ENCODE results near the gene PNPLA7.

Gene PNPLA7

DNA sequence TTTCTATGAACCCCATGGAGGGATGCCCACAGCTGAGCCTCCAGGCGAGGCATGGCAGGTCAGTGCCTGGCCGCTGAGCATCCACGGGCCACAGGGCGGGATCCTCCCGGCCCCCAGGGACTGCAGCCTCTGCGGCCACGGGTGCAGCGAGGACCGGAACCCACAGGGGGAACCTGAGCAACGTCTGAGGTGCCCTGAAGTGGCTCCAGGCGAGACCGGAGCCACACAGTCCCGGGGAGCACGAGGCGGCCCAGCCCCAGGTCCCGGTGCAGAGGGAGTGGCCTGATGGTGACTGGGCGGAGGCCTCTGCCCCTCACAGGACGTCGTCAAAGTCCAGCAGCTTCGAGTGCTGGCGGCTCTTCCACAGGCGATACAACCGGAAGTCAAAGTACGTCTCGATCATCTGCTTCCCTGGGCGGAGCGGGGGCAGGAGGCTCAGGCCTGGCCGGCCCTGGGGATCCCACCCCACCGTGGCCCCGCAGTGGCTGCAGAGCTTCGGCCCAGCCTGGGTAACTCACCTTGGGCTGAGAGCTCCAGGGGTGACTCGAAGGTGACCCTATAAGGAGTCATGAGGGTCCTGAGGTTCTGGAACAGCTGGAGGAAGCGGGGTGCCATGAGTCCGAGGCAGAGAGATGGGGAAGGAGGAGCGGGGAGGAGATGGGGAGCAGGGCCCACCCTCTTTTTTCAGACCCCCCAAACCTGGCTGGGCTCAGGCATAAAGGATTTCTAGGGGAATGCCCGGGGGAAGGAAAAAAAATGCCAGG is 100.9 kb downstream of the PNPLA7 start:
- DNase-seq: no peak
- intact Hi-C loops (cut with DNase I): no loop called here

- DNase-seq: no peak
- intact Hi-C loops (cut with DNase I): no loop called here
Measured at GRCh38 chr9:137448602-137448962, 101.6 kb downstream of the PNPLA7 start.

- DNase-seq: peak in 7 of 42 donors; percentile 38 to 59 (median 48)
- intact Hi-C loops (cut with DNase I): no loop called here
Measured at GRCh38 chr9:137447722-137448601, 102.2 kb downstream of the PNPLA7 start.

- DNase-seq: peak in 4 of 42 donors; percentile 19 to 60 (median 35)
- intact Hi-C loops (cut with DNase I): no loop called here
Measured at GRCh38 chr9:137446851-137447471, 103.2 kb downstream of the PNPLA7 start.

GRCh38 chr9:137445930-137446431 is 104.2 kb downstream of the PNPLA7 start:
- no peak for DNase-seq

DNA sequence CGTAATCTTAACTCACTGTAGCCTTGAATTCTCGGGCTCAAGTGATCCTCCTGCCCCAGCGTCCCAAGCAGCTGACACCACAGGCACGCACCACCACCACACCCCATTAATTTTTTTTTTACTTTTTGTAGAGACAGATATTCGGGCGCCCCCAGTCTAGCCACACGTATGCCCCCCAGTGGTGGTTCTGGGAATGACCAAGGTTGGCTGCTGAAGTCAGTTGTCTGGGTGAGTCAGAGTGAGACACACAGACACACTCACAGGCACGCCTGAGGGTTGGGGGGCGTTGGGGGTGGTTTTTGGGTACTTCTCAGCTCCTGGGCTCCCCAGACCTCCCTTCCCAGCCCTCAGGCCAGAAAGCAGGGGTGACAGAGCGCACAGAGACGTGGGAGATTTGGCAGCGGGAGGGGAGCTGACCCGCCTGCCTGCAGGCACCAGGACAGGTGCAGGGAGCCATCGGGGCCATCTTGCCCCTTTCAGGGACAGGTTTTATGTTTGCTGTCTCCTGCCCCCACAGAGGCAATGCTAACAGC is 104.9 kb downstream of the PNPLA7 start:
- intact Hi-C loops (cut with DNase I): no loop called here

More at GRCh38 chr9:137445930-137446431, 104.2 kb downstream of the PNPLA7 start:
- intact Hi-C loops (cut with DNase I): no loop called here

DNA sequence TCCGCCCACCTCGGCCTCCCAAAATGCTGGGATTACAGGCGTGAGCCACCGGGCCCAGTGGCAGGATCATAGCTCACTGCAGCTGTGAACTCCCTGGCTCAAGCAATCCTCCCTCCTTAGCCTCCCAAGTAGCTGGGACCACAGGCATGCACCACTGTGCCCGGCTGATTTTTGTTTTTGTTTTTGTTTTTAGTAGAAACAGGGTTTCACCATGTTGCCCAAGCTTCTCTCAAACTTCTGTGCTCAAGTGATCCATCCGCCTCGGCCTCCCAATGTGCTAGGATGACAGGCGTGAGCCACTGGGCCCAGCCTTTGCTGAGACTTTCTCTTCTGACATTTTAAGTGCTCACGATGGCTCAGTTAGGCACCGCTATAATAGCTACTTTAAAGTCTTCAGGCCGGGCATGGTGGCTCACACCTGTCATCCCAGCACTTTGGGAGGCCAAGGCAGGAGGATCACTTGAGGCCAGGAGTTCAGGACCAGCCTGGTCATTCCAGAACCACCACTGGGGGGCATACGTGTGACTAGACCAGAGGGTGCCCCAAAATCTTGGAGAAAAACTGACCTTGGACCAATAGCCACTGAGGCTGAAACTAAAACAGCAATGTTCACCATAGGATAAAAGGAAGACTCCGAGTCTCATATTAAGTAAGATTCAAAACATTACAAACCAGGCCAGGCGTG is 106.0 kb downstream of the PNPLA7 start:
- intact Hi-C loops (cut with DNase I): no loop called here
- DNase-seq: no peak

More for the DNA sequence above, 104.9 kb downstream of the PNPLA7 start:
- DNase-seq: peak; percentile 61 to 91 (median 83)

DNA sequence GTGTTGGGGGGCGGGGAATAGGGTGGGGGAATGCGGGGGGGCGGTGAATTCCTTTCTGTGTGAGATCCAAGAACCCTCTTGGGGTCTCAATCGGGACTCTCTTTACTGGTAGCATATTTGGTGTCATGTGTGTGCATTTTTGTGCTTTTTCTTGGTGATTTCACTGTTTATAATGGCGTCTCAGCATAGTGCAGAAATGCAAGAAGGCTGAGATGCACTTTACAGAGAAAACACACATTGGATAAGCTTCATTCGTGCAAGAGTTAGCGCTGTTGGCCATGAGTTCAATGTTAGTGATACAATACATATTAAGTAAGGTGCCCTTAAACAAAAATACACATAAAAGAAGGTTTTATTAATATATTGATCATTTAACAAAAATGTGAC is 108.3 kb downstream of the PNPLA7 start:
- intact Hi-C loops (cut with DNase I): no loop called here
- DNase-seq: no peak

GRCh38 chr9:137441289-137441934 is 108.8 kb downstream of the PNPLA7 start, which contains the start of gene ENTPD8:
Gene ENTPD8 (minus strand): TSS chr9:137441357. CDS start chr9:137438285, 3,072 bp downstream.
- intact Hi-C loops (cut with DNase I): no loop called here
- DNase-seq: no peak

GRCh38 chr9:137439158-137439714 is 111.0 kb downstream of the PNPLA7 start:
- no peak for DNase-seq
- intact Hi-C loops (cut with DNase I): no loop called here

- intact Hi-C loops (cut with DNase I): no loop called here
- DNase-seq: peak in 1 of 42 donors; percentile 4
Measured at GRCh38 chr9:137438591-137439157, 111.5 kb downstream of the PNPLA7 start.

DNA sequence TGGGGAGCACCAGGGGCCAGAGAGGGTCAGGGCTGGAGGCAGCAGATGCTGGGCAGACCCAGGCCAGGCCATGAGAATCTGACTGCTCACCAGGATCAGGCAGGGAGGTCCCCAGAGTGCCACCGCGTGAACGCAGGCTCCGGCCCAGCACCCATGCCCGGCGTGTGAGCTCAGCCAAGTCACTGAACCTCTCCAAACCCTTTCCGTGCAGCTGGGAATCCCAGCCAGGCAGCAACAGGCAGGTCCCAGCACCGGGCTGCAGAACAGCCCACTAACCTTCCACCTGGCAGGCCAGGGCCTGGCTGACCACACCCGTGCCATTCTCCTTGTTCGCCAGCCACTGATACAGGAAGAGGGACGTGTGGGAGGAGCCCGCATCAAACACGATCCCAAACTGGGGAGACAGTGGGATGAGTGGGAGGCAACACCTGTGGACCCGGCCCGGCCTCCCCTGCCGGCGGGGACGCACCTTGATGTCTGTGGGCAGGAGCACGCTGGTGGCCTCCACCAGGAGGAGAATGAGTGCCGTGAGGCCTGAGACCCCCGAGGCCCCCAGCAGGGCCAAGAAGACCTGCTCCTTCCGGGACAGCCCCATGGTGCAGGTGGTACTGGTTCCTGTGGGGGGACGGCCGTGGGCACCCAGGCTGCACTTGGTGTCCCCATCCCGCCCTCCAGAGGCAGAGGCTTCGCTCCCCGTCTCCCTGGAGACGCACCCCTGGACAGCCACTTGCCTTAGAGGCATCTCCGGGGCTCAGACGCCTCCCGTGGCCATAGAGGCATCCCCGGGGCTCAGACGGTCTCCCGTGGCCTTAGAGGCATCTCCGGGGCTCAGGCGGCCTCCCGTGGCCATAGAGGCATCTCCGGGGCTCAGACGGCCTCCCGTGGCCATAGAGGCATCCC is 112.3 kb downstream of the PNPLA7 start:
- peak in 1 of 42 donors; percentile 5 for DNase-seq
- intact Hi-C loops (cut with DNase I): no loop called here

DNA sequence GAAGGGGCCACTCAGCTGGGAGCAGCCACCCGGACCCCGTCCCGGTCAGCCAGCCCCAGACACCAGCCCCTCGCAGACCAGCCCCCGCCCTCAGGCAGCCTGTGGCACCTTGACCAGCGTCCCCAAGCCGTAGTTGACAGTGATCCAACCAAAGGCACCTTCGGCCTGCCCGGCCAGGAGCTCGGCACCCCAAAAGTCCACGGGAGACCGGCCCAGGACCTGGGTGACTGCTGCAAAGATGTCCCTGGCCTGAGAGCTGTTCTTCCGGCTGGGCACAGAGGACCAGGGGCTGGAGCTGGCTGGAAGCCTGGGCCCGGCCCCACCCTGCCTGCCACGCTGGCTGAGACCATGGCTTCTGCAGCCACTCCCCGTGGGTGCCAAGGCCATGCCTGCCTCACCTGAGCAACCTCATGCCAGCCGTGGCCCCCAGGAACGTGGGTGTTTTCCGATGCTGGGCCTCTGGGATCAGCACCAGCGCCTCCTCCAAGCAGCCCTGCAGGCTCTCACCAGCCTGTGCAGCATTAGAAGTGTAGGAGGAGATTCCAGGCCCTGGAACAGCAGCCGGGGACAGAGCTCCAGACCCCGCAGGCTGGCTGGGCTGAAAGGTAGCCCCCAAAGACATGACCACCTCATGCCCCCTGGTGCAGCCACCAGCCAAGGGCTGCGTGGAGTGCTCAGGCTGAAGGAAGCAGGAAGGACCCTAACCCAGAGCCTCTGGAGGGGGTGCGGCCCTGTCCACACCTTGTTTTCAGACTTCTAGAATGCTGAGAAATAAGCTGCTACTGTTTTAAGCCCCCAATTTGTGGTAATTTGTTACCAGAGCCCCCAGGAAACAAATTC is 113.2 kb downstream of the PNPLA7 start:
- intact Hi-C loops (cut with DNase I): no loop called here
- no peak for DNase-seq

GRCh38 chr9:137435980-137436760 is 114.0 kb downstream of the PNPLA7 start:
- intact Hi-C loops (cut with DNase I): no loop called here
- DNase-seq: peak in 1 of 42 donors; percentile 3

DNA sequence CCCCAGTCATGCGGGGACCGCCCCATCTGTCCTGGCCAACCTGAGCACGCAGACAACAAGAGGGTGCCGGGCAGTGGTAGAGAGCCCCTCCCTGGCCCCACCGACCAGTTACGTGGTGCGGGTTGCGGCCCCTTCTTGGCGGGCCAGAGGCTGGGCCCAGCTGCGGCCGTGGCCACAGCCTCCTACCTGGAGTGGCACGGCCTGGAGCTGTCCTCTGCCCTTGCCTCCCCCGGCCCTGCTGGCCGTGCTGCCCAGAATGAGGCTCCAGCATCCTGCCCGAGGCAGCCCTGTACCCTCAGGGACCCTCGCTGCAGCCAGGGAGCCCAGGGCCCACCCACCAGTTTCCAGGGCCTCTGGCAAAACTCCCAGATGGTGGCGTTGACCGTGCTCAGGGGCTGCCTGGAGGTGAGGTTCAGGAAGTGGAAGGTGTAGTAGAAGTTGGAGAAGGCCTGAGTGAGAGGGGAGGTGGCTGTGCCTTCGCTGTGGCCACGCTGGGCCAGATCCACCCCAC is 114.8 kb downstream of the PNPLA7 start:
- intact Hi-C loops (cut with DNase I): no loop called here

More for the DNA sequence above, 114.8 kb downstream of the PNPLA7 start:
- DNase-seq: peak in 1 of 42 donors; percentile 3
